IPS-18c (cell line): ENCODE results near the gene OSTF1.

ENCODE experiments used
- H3K4me3 ChIP-seq: 2 replicates; pipeline ENCODE4 v1.7.0; 2013; ENCODE audit warnings: low read depth, mild to moderate bottlenecking, low read length, moderate library complexity; ENCODE audit not compliant: insufficient read depth
- H3K9me3 ChIP-seq: one replicate; pipeline ENCODE4 v1.6.1; 2013; ENCODE audit warnings: mild to moderate bottlenecking, low read length, moderate library complexity; ENCODE audit not compliant: control insufficient read depth, insufficient read depth

OSTF1 gene, protein sequence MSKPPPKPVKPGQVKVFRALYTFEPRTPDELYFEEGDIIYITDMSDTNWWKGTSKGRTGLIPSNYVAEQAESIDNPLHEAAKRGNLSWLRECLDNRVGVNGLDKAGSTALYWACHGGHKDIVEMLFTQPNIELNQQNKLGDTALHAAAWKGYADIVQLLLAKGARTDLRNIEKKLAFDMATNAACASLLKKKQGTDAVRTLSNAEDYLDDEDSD

DNA sequence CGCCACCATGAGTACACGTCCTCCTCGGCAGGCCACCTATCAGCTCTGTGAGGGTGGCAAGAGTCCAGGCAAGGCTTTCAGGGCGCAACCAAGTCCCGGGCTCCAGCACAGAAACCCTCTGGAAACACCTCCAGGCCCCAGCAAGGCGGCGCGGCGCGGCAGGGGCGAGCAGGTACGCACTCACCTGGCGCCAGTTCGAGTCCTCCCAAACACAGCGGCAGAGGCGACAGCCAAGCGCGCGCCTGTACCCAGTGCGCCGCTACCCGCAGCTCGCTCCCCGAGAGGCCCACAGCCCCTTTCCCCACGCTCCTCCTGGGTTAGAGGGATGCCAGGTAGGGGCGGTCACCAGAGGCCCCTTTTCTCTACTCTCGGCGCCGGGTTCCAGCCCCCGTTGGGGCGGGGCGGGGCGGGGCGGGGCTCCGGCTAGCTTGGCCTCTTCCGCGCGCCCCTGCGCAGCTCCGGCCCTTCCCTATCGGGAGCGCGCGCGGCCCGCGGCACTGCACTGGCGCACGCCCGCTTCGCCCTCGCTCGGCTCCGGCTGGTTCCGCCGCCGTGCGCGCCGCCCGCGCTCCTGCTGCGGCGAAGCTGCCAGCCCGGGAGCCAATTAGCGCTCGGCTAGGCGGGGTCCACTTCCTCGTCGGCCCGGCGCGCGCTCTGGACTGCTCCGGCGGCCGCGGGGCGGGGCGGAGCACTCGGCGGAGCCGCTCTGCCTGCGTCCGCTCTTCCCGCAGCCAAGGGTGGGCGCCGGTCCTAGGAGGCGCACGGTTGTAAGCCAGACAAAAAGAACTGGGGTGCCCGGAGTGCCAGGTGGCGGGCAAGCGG lies at the start of gene OSTF1, which contains the start of gene NMRK1:
TSS of gene OSTF1 (plus strand) at position 691 of the 822 bp plus-strand sequence. CDS start 179 bp downstream, outside the sequence.
TSS of gene NMRK1 (minus strand) at position 332 of the 822 bp plus-strand sequence. CDS start 5,040 bp downstream, outside the sequence.
- Histone ChIP-seq H3K9me3 (no peaks in the 10 kb centered on the region), H3K4me3 (peak within 1 kb of the TSS; percentile 85)

DNA sequence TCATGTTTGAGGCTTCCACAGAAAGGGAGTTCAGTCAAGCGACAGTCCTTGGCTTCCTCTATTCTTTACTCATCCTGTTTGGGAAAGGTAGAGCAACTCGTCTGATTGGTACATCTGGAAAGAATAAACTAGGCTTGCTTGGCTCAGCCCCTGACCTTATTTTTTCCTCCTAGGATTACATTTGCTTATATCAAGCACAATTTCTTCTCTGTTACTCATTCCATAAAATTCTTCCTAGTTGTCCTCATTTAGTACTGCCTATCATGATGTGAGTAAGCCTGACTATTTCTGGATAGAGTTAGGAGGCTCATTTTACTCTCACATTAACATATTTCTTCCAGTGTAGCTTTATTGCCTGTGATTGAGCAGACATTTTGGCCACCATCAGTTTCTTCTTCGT lies 49.3 kb upstream of the OSTF1 start:
- no peak overlapping the region for H3K4me3 ChIP-seq
- H3K9me3 ChIP-seq, result no peaks in the 10 kb centered on the region

DNA sequence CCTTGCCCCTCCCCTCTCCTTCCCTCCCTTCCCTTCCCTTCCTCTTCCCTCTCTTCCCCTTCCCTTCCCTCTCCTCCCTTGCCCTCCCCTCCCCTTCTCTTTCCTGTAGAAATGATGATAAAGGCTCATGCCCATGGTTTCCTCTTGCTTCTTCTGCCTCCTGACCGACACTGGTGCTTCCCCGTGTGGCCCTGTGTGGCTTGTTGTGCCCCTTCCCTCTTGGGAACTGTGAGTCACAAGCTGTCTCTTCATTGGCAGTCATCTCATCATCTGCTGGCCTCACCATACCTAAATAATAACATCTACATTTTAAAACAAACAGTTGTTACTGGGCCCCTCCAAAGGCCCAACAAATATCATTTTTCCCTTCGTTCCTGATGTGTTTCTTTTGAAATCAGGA lies 48.5 kb upstream of the OSTF1 start:
- no peak overlapping the region for H3K4me3 ChIP-seq
- no peaks in the 10 kb centered on the region for H3K9me3 ChIP-seq

DNA sequence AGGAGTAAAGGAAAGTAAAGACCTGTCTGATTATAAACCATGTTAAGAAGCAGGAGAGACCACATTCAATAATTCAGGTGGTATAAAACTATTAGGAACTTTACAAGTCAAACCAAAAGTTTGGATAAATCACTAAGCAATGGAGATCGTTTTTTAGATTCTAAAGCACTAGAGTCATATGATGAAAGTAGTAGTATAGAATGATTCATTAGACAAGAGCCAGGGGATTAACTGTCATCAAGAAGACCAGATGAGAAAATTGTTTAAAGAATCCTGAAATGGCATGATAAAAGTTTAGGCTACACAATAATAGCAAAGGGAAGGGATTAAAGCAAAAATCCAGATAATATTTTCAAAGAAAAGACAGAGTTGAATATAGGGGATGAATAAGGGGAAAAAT lies 47.3 kb upstream of the OSTF1 start:
- Histone ChIP-seq H3K4me3 (no peak overlapping the region), H3K9me3 (no peaks in the 10 kb centered on the region)

DNA sequence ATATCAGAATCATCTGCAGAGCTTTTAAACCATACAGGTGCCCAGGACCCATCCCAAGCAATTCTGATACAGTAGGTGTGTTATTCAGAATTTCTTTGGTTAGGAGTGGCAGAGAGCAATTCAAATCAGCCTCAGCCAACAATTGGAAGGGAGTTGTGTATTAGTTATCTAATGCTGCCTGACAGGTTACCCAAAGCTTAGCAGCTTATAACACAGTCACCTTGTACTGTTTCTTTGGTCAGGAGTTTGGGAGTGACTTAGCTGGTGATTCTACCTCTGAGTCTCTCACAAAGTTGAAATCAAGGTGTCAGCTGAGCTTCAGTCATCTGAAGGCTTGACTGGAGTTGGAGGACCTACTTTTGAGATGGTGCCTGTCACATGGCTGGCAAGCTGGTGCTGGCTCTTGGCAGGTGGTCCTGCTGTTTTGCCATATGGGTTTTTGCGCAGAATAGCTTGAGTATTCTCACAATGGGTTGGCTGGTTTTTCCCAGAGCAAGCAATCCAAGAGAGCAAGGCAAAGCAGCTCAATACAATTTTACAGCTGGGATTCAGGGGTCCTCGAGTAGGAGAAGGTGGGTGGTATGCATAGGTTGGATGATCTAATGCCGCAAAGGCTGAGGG lies 41.5 kb upstream of the OSTF1 start:
- no peak overlapping the region for H3K4me3 ChIP-seq
- H3K9me3 ChIP-seq, result no peaks in the 10 kb centered on the region

DNA sequence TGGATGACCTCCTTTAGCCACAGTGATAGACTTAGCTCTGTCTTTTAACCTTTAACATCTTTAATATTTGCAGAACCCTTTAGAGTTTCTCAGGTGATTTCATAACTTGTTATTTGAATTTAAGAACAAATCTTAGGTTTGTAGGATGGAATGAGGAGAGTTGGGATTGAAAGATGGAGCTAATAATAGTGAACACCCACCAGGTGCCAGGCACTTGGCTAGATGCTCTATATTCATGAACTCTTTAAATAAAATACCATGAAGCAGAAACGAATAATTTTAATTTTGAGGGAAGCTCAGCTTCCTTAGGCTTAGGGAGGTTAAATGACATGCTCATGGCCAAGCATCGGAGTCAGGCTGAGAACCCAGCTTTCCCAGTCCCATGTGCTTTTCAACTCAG lies 40.8 kb upstream of the OSTF1 start:
- Histone ChIP-seq H3K9me3 (no peaks in the 10 kb centered on the region), H3K4me3 (no peak overlapping the region)

DNA sequence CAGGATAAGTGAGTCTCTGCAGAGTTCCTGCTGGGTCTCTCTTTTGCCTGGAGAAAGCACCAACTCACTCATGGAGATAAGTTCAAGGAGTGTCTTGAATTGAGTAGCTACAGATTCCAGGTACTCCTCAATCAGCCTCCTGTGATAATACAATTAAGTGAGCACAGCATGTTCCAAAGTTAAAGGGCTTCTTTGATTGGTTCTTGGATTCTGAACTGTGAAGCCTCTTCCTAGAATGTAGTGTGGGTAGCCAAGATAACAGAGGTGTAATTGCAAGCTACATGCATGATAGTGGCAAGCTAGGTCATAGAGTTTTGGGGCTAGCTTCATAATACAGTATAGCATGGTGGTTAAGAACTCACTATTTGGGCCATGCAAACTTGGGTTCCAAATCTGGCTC lies 37.0 kb upstream of the OSTF1 start:
- Histone ChIP-seq H3K4me3 (no peak overlapping the region), H3K9me3 (no peaks in the 10 kb centered on the region)

DNA sequence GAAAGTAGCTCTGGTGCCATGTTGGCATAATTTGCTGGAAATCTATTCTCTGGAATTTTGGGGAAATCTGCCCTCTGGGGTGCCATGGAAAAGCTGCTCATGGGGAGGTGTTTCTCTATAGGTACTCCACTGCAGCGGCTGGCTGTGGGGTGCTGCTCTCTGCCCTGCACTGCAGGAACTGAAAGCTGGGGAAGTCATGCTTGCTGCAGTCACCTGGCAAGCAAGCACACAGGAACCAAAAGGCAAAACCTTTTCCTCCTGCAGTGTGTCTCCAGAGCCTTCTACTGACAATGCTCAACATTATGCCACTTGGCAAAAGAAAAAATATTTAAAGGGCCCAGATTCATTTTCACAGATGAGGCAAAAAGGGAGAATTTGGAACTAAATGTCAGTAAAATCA lies 34.4 kb upstream of the OSTF1 start:
- no peaks in the 10 kb centered on the region for H3K9me3 ChIP-seq
- H3K4me3 ChIP-seq, result no peak overlapping the region

DNA sequence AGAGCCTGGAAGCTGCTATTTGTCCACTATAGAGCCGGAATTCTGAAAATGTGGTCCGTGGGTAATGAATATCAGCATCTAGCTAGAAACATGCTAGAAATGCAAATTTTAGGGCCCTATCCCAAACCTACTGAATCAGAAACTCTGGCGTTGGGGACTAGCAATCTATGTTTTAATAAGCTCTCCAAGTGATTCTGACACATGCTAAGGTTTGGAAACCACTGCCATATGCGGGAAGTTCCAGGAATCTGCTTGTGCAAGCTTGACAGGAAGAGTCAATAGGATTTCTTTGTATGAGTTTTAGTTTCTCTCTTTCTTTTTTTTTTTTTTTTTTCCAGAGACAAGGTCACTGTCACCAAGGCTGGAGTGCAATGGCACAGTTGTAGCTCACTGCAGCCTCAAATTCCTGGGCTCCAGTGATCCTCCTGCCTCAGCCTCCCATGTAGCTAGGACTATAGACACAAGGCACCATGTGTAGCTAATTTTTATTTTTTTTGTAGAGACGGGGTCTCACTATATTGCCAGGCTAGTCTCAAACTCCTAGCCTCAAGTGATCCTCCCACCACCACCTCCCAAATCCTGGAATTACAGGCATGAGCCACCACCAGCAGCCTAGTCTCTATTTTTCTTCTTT lies 33.8 kb upstream of the OSTF1 start:
- no peak overlapping the region for H3K4me3 ChIP-seq
- H3K9me3 ChIP-seq, result no peaks in the 10 kb centered on the region

DNA sequence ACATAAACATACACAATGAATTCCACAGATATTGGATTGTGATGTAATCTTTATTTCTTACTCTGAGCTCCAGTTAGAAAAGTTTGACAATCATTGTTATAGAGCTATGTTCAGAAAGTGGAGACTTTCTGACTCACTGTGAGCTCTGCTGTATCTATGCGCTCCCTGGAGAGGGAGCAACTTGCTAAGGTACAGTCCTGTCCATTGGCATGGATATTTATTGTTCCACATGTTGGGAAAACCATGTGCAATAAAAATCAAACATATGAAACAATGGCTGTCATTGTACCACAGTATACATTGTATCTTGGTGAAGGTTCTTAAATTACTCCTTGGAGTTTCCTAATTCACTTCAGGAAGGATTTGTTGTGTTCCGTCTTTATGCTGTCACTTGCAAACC lies 27.1 kb upstream of the OSTF1 start:
- Histone ChIP-seq H3K9me3 (no peaks in the 10 kb centered on the region), H3K4me3 (no peak overlapping the region)

DNA sequence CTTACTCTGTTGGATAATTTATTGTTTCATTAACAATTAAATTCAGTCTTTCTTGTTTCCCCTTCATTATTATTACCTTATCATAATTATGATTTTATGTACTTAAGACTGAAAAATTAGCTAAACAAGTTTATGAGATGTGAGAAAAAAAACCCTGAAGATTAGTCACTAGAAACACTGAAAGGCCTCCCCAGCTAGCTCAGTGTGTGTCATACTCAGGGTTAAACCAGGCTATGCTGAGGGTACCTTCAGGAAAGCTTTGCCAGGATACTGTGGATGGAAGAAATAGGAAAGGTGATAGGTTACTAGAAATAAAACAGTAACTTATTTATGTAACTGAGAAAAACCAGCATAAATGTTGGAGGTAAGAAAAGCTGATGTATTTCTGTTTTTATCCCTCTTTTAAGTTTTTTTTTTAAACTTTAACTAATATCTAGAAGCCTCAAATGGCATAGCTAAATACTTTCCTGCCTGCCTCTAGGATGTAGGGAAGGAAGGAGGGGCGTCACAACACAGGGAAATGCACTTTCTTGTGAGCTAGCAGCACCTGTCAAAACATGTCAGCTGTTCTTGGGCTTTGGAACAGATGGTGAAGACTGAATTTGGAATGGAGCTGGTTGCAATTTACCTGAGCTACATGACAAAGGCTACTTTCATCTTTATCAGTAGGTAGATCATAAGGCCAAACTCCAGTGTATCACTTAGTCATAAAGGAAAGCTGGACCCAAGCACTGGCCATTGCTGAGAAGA lies 24.6 kb upstream of the OSTF1 start:
- Histone ChIP-seq H3K4me3 (no peak overlapping the region), H3K9me3 (no peaks in the 10 kb centered on the region)

DNA sequence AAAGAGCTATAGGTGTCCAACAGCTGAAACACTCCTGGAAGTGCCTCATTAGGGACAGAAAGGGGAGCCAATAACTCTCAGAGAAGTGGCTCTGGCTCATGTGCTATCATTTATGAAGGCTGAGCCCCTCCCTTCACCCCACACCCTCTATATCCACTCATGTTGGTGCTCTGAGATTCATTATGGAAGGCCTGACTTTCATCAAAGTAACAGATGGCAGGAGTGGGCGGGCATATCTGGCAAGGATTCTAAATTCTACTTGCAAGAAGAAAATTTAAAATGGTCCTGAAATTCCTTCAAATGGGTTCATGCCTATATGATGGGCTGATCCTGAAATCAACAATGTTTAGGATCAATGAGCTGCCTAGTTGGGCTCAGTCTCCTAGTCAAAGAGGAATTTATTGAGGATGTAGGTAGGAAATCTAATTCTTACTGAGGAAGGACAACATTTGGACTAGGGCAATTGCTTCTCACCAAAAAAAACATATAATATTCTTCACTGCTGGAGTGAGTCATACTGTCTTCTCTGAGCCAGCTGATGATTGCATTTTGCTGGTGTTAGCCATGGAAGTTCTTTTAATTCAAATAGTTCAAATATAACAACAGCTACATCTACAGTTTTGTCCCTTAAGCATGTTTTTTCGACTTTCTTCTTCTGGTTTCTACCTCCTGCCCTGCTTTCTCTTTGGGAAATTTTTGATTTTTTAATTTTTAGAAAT lies 23.8 kb upstream of the OSTF1 start:
- no peaks in the 10 kb centered on the region for H3K9me3 ChIP-seq
- no peak overlapping the region for H3K4me3 ChIP-seq

DNA sequence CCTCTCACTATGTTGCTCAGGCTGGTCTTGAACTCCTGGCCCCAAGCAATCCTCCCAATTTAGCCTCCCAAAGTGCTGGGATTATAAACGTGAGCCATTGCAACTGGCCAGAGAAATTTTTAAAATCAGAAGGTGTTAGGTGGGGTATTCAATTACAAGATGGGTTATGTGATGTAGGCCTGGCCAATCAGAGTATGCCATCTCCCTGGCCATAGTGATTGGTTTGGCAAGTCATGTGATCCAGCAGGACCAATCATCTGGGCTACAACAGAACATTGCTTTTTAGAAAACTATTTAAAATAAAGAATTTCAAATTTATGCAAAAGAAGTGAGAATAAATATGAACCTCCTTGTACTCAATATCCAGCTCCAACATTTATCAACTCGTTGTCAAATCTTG lies 22.8 kb upstream of the OSTF1 start:
- Histone ChIP-seq H3K9me3 (no peaks in the 10 kb centered on the region), H3K4me3 (no peak overlapping the region)

DNA sequence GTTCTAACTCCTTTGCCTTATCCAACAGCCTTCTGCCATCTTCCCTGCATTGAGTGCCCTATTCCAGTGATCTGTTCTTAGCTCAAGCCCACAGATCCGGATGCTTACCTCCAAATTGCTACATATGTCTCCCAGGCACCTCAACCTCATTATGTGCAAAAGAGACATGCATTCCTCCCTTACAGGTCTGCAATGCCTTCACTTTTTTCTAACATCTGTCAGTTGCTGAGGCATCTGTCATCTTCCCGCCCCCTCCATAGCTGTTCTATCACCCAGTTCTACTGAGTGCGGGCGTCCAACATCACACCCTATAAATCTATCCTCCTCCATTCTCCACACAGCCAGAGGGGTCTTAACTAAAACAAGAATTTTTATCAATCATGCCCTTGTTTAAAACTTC lies 20.4 kb upstream of the OSTF1 start:
- no peak overlapping the region for H3K4me3 ChIP-seq
- no peaks in the 10 kb centered on the region for H3K9me3 ChIP-seq

DNA sequence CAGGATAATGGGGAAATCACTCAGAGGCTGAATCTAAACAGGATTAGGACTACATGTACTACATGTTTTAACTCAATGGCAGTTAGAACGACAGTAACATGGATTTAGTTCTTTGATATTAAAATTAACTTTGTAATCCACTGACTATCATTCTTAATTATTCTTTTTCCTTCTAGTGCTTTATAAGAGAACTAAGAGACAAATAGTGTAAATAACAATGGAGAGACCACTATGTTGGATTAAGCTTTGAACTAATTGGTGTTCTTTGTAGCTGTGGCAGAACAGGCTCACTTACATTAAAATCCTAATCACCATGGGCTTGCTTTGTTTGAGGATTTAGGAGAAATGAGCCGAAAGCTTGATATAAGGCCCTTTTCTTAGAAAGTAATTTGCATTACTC lies 19.1 kb upstream of the OSTF1 start:
- Histone ChIP-seq H3K9me3 (no peaks in the 10 kb centered on the region), H3K4me3 (no peak overlapping the region)

DNA sequence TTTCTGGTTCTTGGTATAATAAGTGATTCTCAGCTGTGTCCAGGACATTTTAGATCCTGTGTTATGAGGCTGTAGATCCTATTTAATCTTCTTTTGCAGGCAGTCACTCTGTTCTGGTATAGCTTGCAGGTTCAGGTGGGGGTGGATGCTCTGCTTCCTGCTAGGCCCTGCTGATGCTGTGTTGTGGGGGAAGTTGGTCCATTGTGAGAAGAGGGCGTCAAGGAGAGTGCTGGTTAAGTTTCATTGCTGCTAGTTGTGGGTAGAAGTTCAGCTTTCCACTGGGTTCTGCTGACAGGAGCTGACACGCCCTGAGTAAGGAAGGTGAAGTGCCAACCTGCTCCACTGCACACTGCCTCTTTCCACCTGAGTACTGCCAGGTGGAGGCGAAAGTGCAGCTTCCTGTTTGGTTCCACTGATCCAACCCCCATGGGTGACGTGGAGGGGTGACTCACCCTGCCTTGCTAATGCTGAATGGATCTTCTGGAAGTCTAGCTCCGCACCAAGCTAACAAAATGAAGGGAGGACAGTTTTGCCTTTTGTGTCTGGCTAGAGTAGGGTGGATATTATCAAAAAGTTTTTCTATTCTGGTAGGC lies 16.7 kb upstream of the OSTF1 start:
- Histone ChIP-seq H3K9me3 (no peaks in the 10 kb centered on the region), H3K4me3 (no peak overlapping the region)
